ENCODE results near the gene CAMK1D.

- no peak for TF ChIP-seq CTCF (IDR thresholded peaks at IDR 0.05; ENCODE audit: low read length)
- TF ChIP-seq EZH2 (IDR thresholded peaks at IDR 0.05; ENCODE audit: borderline replicate concordance, low read length) = no peak
These were observed 214.1 kb downstream of the CAMK1D start for GRCh38 chr10:12563489-12563888.
